Trophoblast cell (in vitro differentiated cells and primary cell): Measurements from ENCODE around the gene RRAS.

ENCODE experiments used
- DNase-seq, 2 donors: peaks; one replicate each; pipeline ENCODE4 v3.0.0-alpha.2; 2016
- H2AFZ ChIP-seq: 2 replicates; pipeline ENCODE4 v1.6.1; 2013; ENCODE audit warnings: low read length, moderate library complexity, mild to moderate bottlenecking; ENCODE audit not compliant: insufficient read depth, poor library complexity
- H2AK5ac ChIP-seq: 2 replicates; pipeline ENCODE4 v1.6.1; 2013; ENCODE audit warnings: mild to moderate bottlenecking, low read length
- H2BK120ac ChIP-seq: 2 replicates; pipeline ENCODE4 v1.6.1; 2013; ENCODE audit warnings: low read length, mild to moderate bottlenecking, moderate library complexity; ENCODE audit not compliant: insufficient read depth, poor library complexity
- H2BK12ac ChIP-seq: 2 replicates; pipeline ENCODE4 v1.6.1; 2013; ENCODE audit warnings: mild to moderate bottlenecking, low read length, moderate library complexity
- H2BK5ac ChIP-seq: 2 replicates; pipeline ENCODE4 v1.6.1; 2013; ENCODE audit warnings: low read length, low read depth, moderate library complexity, mild to moderate bottlenecking; ENCODE audit not compliant: poor library complexity
- H3K14ac ChIP-seq: 2 replicates; pipeline ENCODE4 v1.6.1; 2013; ENCODE audit warnings: mild to moderate bottlenecking, low read length
- H3K18ac ChIP-seq: 2 replicates; pipeline ENCODE4 v1.6.1; 2013; ENCODE audit warnings: mild to moderate bottlenecking, low read length
- H3K23ac ChIP-seq: 2 replicates; pipeline ENCODE4 v1.6.1; 2013; ENCODE audit warnings: low read length
- H3K27ac ChIP-seq: 2 replicates; pipeline ENCODE4 v1.5.1; 2013; ENCODE audit warnings: low read depth, mild to moderate bottlenecking, inconsistent platforms, low read length, moderate library complexity
- H3K27me3 ChIP-seq: 2 replicates; pipeline ENCODE4 v1.6.1; 2013; ENCODE audit warnings: inconsistent platforms, mild to moderate bottlenecking, low read length, moderate library complexity; ENCODE audit not compliant: insufficient read depth
- H3K36me3 ChIP-seq, 2 experiments: 1 replicate in 1 of 2; 2 replicates in 1 of 2; pipeline ENCODE4 v1.6.1; 2013; ENCODE audit warnings: low read length in 2 of 2, mild to moderate bottlenecking in 2 of 2, moderate library complexity in 1 of 2; ENCODE audit not compliant: insufficient read depth in 2 of 2, control insufficient read depth in 1 of 2
- H3K4ac ChIP-seq: 2 replicates; pipeline ENCODE4 v1.6.1; 2013; ENCODE audit warnings: low read depth, mild to moderate bottlenecking, low read length, moderate library complexity
- H3K4me1 ChIP-seq, 2 experiments: 1 replicate in 1 of 2; 2 replicates in 1 of 2; pipeline ENCODE4 v1.6.1; 2013; ENCODE audit warnings: low read length in 2 of 2, mild to moderate bottlenecking in 2 of 2, moderate library complexity in 1 of 2; ENCODE audit not compliant: insufficient read depth in 2 of 2, control insufficient read depth in 1 of 2
- H3K4me2 ChIP-seq: 2 replicates; pipeline ENCODE4 v1.6.1; 2013; ENCODE audit warnings: inconsistent platforms, mild to moderate bottlenecking, low read length, moderate library complexity
- H3K4me3 ChIP-seq: 2 replicates; pipeline ENCODE4 v1.5.1; 2013; ENCODE audit warnings: mild to moderate bottlenecking, low read depth, low read length, inconsistent platforms
- H3K79me1 ChIP-seq: one replicate; pipeline ENCODE4 v1.6.1; 2013; ENCODE audit warnings: low read length
- H3K79me2 ChIP-seq: 2 replicates; pipeline ENCODE4 v1.6.1; 2013; ENCODE audit warnings: low read length, mild to moderate bottlenecking; ENCODE audit not compliant: control insufficient read depth, insufficient read depth, poor library complexity
- H3K9ac ChIP-seq: 2 replicates; pipeline ENCODE4 v1.6.1; 2013; ENCODE audit warnings: mild to moderate bottlenecking, low read length
- H3K9me3 ChIP-seq: 2 replicates; pipeline ENCODE4 v1.6.1; 2013; ENCODE audit warnings: low read depth, mild to moderate bottlenecking, control low read depth, inconsistent platforms, low read length; ENCODE audit not compliant: insufficient read depth
- H4K12ac ChIP-seq: 2 replicates; pipeline ENCODE4 v1.6.1; 2013; ENCODE audit warnings: low read depth, mild to moderate bottlenecking, low read length, moderate library complexity
- H4K8ac ChIP-seq: 2 replicates; pipeline ENCODE4 v1.6.1; 2013; ENCODE audit warnings: low read depth, mild to moderate bottlenecking, low read length, moderate library complexity
- H4K91ac ChIP-seq: one replicate; pipeline ENCODE4 v1.6.1; 2013; ENCODE audit warnings: low read depth, mild to moderate bottlenecking, low read length, moderate library complexity
- WGBS: extraction: QIAGEN DNeasy Blood & Tissue Kit; methylation state at CpG from one replicate; pipeline ENCODE4 v1.1.7; 2013; ENCODE audit warnings: missing lambda C conversion rate; ENCODE audit not compliant: insufficient read length, insufficient coverage; ENCODE audit errors: extremely low coverage; 5-methylcytosine and 5-hydroxymethylcytosine counted together

RRAS gene

DNA sequence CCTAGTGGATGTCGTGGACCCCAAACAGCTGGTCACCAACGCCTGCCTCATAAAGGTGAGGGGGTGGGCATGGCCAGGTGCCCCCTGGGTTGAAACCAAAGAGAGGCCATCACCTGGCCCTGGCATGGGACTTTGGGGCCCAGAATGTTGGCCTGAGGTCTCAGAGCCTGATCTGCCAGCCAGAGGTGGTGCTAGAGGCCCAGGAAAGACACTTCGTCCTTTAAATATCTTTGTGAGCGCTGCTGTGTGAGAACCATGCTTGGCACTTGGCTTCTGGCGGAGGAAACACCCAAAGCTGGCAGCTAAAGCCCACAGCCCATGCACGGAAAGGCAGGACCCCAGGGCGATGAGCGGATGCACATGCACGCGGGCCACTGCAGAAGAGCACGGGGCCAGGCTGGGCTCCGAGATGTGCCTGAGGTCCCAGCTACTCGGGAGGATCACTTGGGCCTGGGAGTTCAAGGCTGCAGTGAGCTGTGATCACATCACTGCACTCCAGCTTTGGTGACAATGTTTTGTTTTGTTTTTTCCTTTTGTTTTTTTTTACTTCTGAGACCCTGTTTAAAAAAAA lies 45.1 kb upstream of the RRAS start:
- Histone ChIP-seq H3K27me3 (no peaks in the 10 kb centered on the region), H4K8ac (no peak overlapping the region), H3K4me2 (no peak overlapping the region), H2AK5ac (no peak overlapping the region), H3K4me1 (peaks cover 10 to 13% of the 10 kb centered on the region in 2 experiments), H3K4ac (no peak overlapping the region), H2AFZ (no peak overlapping the region), H2BK12ac (no peak overlapping the region), H3K79me2 (peaks cover under 1% of the 10 kb centered on the region), H3K14ac (no peak overlapping the region), H3K79me1 (peaks cover 2% of the 10 kb centered on the region), H2BK5ac (no peak overlapping the region), H3K36me3 (peaks cover 72% of the 10 kb centered on the region in 2 experiments), H3K27ac (no peak overlapping the region), H4K12ac (no peak overlapping the region), H3K9me3 (peaks cover 2% of the 10 kb centered on the region), H2BK120ac (no peak overlapping the region), H3K23ac (no peak overlapping the region), H3K4me3 (no peak overlapping the region), H3K9ac (no peak overlapping the region), H3K18ac (no peak overlapping the region), H4K91ac (no peak overlapping the region)
- no CpG with 5 or more reads among the region's 13 CpGs for WGBS
- DNase-seq = no peak

DNA sequence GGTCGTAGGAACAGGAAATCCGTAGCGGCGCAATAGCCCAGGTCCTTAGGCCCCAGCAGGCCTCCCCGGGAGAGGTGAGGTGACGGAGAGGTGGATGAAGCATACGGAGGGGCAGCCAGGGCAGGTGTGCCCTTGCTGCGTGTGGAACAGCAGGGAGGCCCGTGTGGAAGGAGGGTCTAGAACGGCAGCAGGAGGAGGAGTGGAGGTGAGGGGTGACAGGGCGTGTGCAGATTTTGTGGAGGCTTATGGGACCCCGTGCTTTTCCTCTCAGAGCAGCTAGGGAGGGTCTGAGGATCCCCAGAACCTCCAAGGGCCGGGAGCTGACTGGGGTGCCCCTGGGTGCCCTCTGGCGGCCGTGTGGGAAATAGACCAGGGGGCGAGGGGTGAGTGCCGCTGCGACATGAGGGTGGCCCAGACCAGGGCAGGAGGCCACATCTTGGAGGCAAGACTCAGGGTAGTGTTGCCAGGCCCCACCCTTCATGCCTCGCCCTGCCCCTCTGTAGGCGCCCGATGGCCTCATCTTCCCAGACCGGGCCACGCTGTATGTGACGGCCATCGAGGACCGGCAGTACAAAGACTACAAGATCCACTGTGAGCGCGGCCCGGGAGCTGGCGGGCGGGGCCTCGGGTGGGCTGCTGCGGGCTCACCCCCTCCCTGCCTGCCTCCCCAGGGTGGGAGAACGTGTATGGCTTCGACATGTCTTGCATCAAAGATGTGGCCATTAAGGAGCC lies 44.5 kb upstream of the RRAS start:
- H2AK5ac ChIP-seq = no peak overlapping the region
- H4K8ac ChIP-seq = no peak overlapping the region
- H3K27ac ChIP-seq = no peak overlapping the region
- peaks cover 72% of the 10 kb centered on the region in 2 experiments for H3K36me3 ChIP-seq
- peak overlapping the region; percentile 44 for H3K18ac ChIP-seq
- H3K4ac ChIP-seq = no peak overlapping the region
- H3K23ac ChIP-seq = no peak overlapping the region
- peaks cover 2% of the 10 kb centered on the region for H3K9me3 ChIP-seq
- H4K12ac ChIP-seq = no peak overlapping the region
- no peak overlapping the region for H3K9ac ChIP-seq
- no peak overlapping the region for H2BK12ac ChIP-seq
- no peak overlapping the region for H2BK5ac ChIP-seq
- H3K4me2 ChIP-seq = no peak overlapping the region
- H4K91ac ChIP-seq = no peak overlapping the region
- WGBS = no CpG with 5 or more reads among the region's 35 CpGs
- no peak for DNase-seq
- H3K79me1 ChIP-seq = no peaks in the 10 kb centered on the region
- H3K79me2 ChIP-seq = peaks cover 7% of the 10 kb centered on the region
- H3K14ac ChIP-seq = no peak overlapping the region
- no peak overlapping the region for H3K4me3 ChIP-seq
- no peak overlapping the region for H2AFZ ChIP-seq
- no peaks in the 10 kb centered on the region for H3K27me3 ChIP-seq
- peaks cover 5 to 9% of the 10 kb centered on the region in 2 experiments for H3K4me1 ChIP-seq
- no peak overlapping the region for H2BK120ac ChIP-seq

DNA sequence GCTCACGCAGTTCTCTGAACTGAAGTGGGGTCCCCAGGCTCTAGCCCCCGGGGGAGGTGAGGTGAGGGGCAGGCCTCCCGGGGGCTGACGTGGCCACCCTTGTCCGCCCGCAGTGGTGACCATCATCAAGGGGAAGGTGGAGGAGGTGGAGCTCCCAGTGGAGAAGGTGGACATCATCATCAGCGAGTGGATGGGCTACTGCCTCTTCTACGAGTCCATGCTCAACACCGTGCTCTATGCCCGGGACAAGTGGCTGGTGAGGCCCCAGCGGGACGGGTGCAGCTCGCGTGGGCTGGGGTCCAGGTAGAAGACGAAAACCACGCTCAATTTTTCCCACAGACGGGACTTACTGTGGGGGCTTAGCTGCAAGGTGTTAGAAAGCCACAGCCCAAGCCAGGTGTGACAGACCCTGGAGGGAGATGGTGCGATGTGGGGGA lies 43.9 kb upstream of the RRAS start:
- H3K27me3 ChIP-seq = no peaks in the 10 kb centered on the region
- H4K8ac ChIP-seq = no peak overlapping the region
- peaks cover 2% of the 10 kb centered on the region for H3K9me3 ChIP-seq
- H4K12ac ChIP-seq = no peak overlapping the region
- no peak overlapping the region for H2BK120ac ChIP-seq
- no peak overlapping the region for H3K9ac ChIP-seq
- H2AFZ ChIP-seq = no peak overlapping the region
- H3K4me2 ChIP-seq = no peak overlapping the region
- H3K27ac ChIP-seq = no peak overlapping the region
- H4K91ac ChIP-seq = no peak overlapping the region
- no peak overlapping the region for H3K4ac ChIP-seq
- H3K4me1 ChIP-seq = peaks cover 5 to 10% of the 10 kb centered on the region in 2 experiments
- peaks cover 12% of the 10 kb centered on the region for H3K79me2 ChIP-seq
- no peak overlapping the region for H2BK12ac ChIP-seq
- no peak overlapping the region for H3K23ac ChIP-seq
- no peak for DNase-seq
- H2AK5ac ChIP-seq = no peak overlapping the region
- H3K4me3 ChIP-seq = no peak overlapping the region
- no peak overlapping the region for H2BK5ac ChIP-seq
- WGBS = no CpG with 5 or more reads among the region's 18 CpGs
- no peak overlapping the region for H3K14ac ChIP-seq
- no peak overlapping the region for H3K18ac ChIP-seq
- peaks cover 68 to 71% of the 10 kb centered on the region in 2 experiments for H3K36me3 ChIP-seq
- no peaks in the 10 kb centered on the region for H3K79me1 ChIP-seq

DNA sequence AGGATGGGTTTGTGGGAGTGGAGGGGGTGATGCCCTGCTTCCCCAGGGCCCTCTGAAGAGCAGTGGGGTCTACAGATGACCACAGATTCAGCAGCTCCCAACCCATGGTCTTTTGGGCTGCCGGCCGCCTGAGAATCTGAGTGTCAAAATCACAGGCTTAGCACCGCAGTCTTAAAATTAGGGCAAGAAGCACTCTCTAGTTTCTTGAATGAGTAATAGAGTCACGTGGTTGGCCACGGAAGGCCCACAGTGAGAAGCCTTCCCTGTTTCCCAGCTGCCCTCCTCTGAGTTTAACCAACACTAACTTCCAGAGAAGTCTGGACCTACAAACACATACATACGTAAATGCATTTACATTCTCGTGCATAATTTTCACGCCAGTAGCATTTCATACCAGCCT lies 42.3 kb upstream of the RRAS start:
- no CpG with 5 or more reads among the region's 8 CpGs for WGBS
- no peak overlapping the region for H2BK12ac ChIP-seq
- no peak overlapping the region for H3K9ac ChIP-seq
- no peak overlapping the region for H4K91ac ChIP-seq
- no peak overlapping the region for H3K23ac ChIP-seq
- H3K36me3 ChIP-seq = peaks cover 56 to 57% of the 10 kb centered on the region in 2 experiments
- H2BK120ac ChIP-seq = no peak overlapping the region
- peaks cover 10% of the 10 kb centered on the region for H3K79me1 ChIP-seq
- no peak overlapping the region for H3K18ac ChIP-seq
- peaks cover 25% of the 10 kb centered on the region for H3K79me2 ChIP-seq
- no peaks in the 10 kb centered on the region for H3K27me3 ChIP-seq
- H2AFZ ChIP-seq = no peak overlapping the region
- H3K27ac ChIP-seq = no peak overlapping the region
- no peak overlapping the region for H2BK5ac ChIP-seq
- H3K4me3 ChIP-seq = no peak overlapping the region
- H3K9me3 ChIP-seq = peaks cover 2% of the 10 kb centered on the region
- no peak overlapping the region for H3K14ac ChIP-seq
- no peak overlapping the region for H2AK5ac ChIP-seq
- no peak overlapping the region for H3K4me2 ChIP-seq
- DNase-seq = no peak
- no peak overlapping the region for H4K8ac ChIP-seq
- H4K12ac ChIP-seq = no peak overlapping the region
- H3K4me1 ChIP-seq = peaks cover 13% of the 10 kb centered on the region in 2 experiments
- H3K4ac ChIP-seq = peak overlapping the region; percentile 14
